ENCODE measurements around the gene SUCLG2.
A peak's percentile ranks its signal among the peaks of the same experiment; 100 is the strongest.

SUCLG2 gene

DNA sequence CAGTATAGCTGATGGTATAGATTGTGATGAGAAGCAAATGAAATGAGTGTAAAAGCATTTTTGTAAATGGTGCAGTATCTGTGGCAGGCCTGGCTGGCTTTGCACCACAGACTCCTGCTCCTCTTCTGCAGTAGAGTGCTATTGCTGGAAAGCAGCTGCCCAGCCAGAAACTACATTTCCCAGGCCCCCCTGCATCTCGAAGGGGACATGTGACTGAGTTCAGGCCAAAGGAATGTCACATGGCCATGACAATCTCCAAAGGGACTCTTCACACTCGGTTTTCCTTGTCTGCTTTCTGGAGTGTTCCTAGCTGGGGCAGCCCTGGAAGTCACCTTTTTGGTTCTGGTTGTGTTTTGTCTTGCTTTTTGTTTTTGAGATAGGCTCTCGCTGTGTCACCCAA, 277.1 kb downstream of the SUCLG2 start:
- no peak for DNase-seq

DNA sequence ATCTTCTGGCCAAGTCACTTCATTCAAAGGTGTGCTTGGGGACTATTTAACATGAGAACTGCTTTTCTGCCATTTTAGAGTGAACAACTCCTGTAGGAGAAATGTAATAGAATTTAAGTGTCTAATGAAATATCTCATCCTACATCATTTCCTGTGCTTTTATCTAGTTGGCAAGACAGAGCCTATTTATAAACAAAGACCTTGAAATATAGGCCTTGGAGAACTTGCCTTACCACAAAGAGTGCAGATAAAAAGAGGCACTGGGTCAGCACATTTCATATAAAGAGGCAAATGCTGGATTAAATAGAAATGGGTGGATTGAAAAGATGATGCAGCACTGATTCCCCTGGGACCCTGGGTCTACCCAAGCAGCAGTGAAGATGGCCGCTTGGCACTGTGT, 278.0 kb downstream of the SUCLG2 start:
- no peak for DNase-seq

DNA sequence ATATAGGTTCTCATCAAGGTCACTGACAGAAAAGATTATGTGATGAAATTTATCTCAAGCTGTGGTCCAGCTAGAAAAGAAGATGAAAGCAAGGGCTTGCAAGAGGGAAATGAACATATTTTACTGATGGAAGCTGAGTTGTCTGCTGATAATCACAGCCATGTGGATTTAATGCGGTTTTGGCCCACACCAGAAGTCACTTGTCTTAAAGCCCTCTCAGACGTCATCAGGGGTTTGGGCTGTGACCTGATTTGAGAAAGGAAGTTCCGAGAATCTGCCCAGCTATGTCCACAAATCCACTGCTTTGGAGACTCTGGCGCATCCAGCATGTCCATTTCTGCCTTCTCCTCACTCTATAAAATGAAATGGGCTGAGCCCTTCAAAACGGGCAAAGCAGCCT, 278.4 kb downstream of the SUCLG2 start:
- DNase-seq = no peak

DNA sequence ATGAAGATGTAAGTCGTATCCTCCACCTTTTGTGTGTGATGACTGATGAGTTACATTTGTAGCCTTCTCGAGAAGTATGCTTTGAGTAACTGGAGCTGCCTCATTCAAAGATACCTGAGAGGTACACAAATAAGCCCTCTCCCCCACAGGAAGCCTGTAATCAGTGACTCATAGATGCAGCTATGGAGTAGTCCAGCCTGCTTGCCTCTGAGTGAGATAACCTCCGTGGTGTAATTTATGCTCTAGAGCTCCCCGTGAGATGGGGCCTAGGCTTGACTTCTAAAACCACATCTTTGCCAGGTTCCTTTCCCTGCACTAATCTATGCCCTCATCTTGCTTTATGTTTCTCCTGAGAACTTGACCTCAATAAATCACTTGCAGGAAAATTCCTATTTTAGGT, 291.7 kb downstream of the SUCLG2 start:
- DNase-seq = no peak

DNA sequence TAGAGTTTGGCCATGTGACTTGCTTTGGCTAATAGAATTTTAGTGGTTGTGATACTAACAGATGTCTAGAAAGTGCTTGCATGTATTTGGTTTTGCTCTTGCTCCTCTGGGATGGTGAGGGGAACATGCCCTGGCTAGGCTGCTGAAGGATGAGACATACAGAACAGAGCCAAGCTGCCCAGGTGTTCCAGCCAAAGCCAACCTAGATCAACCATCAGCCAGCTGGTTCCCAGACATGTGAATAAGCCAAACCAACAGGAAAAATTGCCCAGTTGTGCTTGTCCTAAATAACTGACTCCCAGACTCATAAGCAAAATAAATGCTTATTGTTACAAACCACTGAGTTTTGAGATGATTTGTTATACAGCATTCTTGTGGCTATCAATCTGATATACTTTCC, 292.6 kb downstream of the SUCLG2 start:
- DNase-seq = no peak

DNA sequence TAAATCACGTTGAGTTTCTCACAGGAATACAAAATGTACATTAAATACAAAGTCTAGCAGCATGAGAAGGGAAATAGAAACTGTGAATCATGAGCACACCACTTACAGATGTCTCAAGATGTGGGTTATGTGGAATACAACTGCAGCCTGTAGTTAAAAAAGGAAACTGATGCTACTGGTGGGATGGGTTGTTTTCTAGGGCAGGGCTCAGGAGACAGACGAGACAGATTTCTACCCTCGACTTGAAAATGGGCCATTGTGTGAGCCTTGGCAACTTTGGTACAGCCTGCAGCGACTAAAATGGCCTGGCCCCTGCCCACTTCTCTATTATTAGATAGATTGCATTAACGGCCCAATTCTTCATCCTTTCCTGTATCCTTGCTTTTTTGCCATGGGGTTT, 293.1 kb downstream of the SUCLG2 start:
- DNase-seq = no peak

DNA sequence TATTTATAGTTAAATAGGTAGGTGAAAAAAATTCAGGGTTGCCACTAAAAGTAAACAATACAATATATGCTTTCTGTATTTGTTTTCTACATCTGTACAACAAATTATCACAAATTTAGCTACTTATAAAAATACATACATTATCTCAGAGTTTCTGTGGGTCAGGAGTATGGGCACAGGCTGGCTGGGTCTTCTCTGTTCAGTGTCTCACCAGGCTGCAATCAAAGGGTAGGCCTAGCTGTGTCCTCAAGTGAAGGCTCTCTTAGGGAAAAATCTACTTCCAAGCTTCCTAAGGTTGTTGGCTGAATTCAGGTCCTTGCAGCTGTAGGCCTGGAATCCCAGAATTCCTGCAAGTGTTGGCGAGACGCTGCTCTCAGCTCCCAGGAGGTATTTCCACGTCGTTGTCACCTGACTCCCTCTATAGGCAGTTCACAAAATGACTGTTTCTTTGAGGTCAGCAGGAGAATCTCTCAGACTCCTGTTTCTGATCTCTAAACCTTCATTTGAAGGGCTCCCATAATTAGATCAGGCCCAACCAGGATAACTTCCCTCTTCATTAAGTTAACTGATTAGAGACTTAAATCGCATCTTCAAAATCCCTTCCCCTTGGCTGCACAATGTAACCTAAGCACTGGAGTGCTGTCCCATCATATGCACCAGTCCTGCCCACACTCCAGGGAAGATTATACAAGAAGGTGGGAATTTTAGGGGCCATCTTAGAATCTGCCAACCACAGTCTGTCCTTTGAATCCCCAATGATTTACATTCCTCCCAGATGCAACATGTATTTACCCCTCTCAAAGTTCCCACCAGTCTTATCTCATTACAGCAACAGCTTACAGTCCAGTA, 296.6 kb downstream of the SUCLG2 start:
- DNase-seq = peak; percentile 37

DNA sequence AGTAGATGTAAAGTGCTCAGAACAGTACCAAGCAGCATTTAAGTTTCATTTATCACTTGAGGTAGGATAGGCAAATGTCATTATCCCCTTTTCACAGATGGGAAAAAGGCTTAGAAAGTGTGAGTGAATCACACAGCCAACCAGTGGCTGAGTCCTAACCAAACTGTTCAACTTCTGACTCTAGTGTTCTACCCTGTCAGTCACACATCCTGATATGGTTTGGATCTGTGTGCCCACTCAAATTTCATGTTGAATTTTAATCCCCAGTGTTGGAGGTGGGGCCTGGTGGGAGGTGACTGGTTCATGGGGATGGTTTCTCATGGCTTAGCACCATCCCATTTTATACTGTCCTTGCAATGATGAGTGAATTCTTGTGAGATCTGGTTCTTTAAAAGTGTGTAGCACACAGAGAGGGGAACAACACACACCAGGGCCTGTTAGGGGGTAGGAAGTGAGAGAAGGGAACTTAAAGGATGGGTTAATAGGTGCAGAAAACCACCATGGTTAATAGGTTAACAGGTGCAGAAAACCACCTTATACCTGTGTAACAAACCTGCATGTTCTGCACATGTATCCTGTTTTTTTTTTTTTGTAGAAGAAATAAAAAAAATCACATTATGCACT, 304.7 kb downstream of the SUCLG2 start:
- DNase-seq = no peak

DNA sequence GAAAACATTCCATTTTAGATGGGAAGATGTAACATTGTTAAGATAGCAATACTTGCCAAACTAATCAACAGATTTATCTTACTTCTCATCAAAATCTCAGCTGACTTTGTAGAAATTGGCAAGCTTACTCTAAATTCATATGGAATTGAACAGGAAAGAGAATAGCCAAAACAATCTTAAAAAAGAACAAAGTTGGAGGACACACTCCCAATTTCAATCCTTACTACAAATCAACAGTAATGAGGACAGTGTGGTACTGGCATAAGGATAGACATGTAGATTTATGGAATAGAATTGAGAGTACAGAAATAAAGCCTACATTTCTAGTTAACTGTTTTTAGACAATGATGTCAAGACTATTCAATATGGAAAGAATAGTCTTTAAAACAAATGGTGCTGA, 308.3 kb downstream of the SUCLG2 start:
- DNase-seq = no peak

DNA sequence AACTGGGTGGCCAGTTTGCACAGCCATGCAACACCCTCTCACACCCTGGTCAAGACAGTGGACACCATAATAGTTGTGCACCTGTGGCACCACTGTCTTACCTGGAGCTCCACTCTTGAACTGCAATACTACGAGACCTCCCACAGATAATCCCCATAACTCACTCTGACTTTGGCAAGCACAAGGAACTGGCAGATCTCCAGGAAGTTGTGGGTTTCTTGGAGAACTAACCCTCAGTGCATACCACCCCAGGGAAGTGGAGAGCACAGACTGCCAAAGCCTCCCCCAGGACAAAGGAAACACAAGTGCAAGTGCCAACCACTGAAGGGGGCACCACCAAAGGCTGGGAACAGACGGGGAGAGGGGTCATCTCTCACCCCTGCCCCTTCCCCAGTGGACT, 318.6 kb downstream of the SUCLG2 start:
- no peak for DNase-seq

DNA sequence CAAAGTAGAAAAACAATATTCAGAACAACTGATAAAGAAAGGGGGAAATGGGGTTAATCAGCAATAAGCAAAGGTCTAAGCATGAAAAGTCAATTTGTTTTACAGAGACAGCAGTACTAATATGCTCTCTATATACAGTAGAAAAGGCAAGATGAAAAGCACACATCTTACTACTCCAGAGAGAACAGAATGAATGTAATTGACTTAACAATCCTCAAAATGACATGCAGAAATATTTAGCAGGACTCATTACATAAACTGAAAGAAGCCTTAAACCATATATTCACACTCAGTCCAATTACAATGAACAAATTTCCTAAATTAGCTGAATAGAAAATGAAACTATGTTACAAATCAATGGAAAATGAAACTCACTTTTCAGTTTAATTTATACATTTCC, 319.8 kb downstream of the SUCLG2 start:
- no peak for DNase-seq

DNA sequence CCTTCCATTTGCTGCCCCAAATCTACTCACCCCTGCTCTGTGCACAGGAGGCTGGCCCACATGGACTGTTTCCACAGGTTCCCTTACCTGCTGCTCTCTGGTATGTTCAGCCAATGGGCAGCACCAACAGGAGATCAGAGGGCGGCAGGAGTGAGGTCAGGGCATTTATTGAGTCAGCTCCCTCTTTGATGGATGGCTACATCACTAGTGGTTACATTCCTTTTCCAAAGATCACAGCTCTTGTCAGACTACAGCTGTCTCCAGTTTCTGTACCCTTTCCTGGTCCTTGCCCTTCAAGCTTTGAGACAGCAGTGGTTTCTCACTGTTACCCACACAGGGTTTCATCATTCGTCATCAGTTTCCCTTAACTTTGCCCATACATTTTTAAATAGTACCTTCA, 325.1 kb downstream of the SUCLG2 start:
- DNase-seq = no peak

DNA sequence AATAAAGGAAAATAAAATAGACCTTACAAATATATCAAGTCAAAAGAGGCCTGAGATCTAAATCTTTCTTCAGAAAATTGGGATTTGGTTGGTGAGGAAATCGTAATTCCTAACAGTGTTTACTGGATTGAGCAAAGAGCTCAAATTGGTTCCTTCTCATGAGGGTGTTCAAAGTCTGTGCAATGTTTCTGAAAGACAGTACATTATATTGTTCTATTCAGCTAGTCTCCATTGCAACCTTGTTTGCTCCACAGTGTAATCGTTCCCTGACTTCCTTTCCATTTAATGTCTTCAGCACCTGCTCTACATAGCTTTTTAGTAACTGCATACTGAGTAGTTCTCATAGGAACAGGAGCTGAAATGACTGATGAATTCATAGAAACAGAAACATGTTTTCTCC, 326.8 kb downstream of the SUCLG2 start:
- peak; percentile 45 for DNase-seq

DNA sequence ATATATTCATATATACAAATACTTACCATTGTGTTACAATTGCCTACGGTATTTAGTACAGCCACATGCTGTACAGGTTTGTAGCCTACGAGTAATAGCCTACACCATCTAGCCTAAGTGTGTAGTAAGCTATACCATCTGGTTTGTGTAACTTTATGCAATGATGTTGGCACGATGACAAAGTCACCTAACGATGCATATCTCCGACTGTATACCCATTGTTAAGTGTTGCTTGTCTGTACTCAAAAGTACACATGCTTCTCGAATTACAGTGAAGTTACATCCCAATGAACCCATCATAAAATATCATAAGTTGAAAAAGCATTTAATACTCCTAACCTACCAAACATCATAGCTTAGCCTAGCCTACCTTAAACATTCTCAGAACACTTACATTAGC, 329.2 kb downstream of the SUCLG2 start:
- DNase-seq = no peak

Data from DMS153 (cell line).